ENCODE data around the gene LRIT2. TPM values are rescaled to one million over a fixed set of nuclear protein-coding genes. Genes with fewer than 3 reads are reported as not detected.
A peak's percentile ranks its signal among the peaks of the same experiment; 100 is the strongest.

The LRIT2 gene
- total RNA-seq, 1 donor from 2014 or later, result not detected

GRCh38 chr10:84205853-84206525, 19.4 kb downstream of the LRIT2 start:
- peak; percentile 78 for DNase-seq (ENCODE audit: low spot score)

- DNase-seq (ENCODE audit: low spot score), result peak; percentile 72
Measured at GRCh38 chr10:84205049-84205852, 20.1 kb downstream of the LRIT2 start.

- DNase-seq (ENCODE audit: low spot score), result peak; percentile 45
Measured at GRCh38 chr10:84204610-84205009, 20.7 kb downstream of the LRIT2 start.

GRCh38 chr10:84204122-84204521, 21.2 kb downstream of the LRIT2 start:
- DNase-seq (ENCODE audit: low spot score), result peak; percentile 76

- DNase-seq (ENCODE audit: low spot score), result no peak
Measured at GRCh38 chr10:84202349-84202748, 23.0 kb downstream of the LRIT2 start.

GRCh38 chr10:84201682-84202081, 23.7 kb downstream of the LRIT2 start:
- no peak for DNase-seq (ENCODE audit: low spot score)

GRCh38 chr10:84201244-84201606, 24.1 kb downstream of the LRIT2 start:
- DNase-seq (ENCODE audit: low spot score), result no peak

- no peak for DNase-seq (ENCODE audit: low spot score)
Measured at GRCh38 chr10:84200537-84201243, 24.7 kb downstream of the LRIT2 start.

- DNase-seq (ENCODE audit: low spot score), result no peak
Measured at GRCh38 chr10:84198206-84198915, 27.0 kb downstream of the LRIT2 start.

GRCh38 chr10:84197643-84198042, 27.7 kb downstream of the LRIT2 start:
- DNase-seq (ENCODE audit: low spot score), result no peak

- no peak for DNase-seq (ENCODE audit: low spot score)
Measured at GRCh38 chr10:84196941-84197340, 28.4 kb downstream of the LRIT2 start.

GRCh38 chr10:84196083-84196482, 29.3 kb downstream of the LRIT2 start:
- no peak for DNase-seq (ENCODE audit: low spot score)

GRCh38 chr10:84195044-84195830, 30.1 kb downstream of the LRIT2 start:
- no peak for DNase-seq (ENCODE audit: low spot score)

GRCh38 chr10:84194424-84195043, 30.8 kb downstream of the LRIT2 start, which contains the start of gene CDHR1:
Gene CDHR1, plus strand, starts transcription at chr10:84194537. Its CDS starts 224 bp downstream, at chr10:84194761.
- no peak for DNase-seq (ENCODE audit: low spot score)

GRCh38 chr10:84193846-84194423, 31.4 kb downstream of the LRIT2 start:
- DNase-seq (ENCODE audit: low spot score), result no peak

GRCh38 chr10:84193327-84193726, 32.0 kb downstream of the LRIT2 start:
- DNase-seq (ENCODE audit: low spot score), result no peak

GRCh38 chr10:84191106-84191505, 34.2 kb downstream of the LRIT2 start:
- no peak for DNase-seq (ENCODE audit: low spot score)

- DNase-seq (ENCODE audit: low spot score), result no peak
Measured at GRCh38 chr10:84190621-84191020, 34.7 kb downstream of the LRIT2 start.

- no peak for DNase-seq (ENCODE audit: low spot score)
Measured at GRCh38 chr10:84188815-84189214, 36.5 kb downstream of the LRIT2 start.
